Measurements from ENCODE around the gene TMEM120A. TPM values are rescaled to one million over a fixed set of nuclear protein-coding genes. Genes with fewer than 3 reads are reported as not detected.

TMEM120A gene
- total and polyA plus RNA-seq, 8 donors, result 29.5 to 72.0 (median 35.1) TPM

DNA sequence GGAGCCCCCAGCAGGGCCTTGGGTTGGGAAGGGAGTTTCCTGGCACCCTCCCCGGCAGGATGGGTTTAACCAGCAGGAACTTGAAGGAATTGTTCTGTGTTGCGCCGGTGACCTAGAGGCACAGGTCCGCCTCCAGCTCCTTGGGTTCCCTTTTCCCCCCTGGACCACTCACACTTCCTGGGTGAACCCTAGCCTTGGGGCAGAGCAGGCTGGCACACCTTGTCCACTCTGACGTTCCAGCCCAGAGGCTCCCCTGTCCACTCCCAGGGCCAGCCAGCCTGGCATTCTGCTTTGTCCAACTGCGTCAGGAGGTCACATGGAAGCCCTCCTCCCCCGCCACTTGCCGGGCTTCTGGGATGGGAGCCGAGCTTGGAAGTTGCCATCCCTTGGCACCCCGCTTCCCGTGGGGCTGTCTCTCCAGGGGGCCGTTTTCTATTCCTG is 25.8 kb downstream of the TMEM120A start:
- Histone ChIP-seq H3K4me3 (no peak overlapping the region), H3K27me3 (no peaks in the 10 kb centered on the region), H3K27ac (no peak overlapping the region), H3K4me1 (peaks cover 0 to 2% (median 0%) of the 10 kb centered on the region in 3 donors), H3K36me3 (no peaks in the 10 kb centered on the region), H3K9me3 (no peaks in the 10 kb centered on the region)
- DNase-seq (no peak), FAIRE-seq (no peak), ATAC-seq (no peak)
- intact Hi-C loops (cut with DNase I), result no loop called here
- WGBS, 2 donors, result 88 to 89% methylated on average over 12 of the region's 12 CpGs
- TF ChIP-seq CTCF (IDR thresholded peaks at IDR 0.05), result no peak

DNA sequence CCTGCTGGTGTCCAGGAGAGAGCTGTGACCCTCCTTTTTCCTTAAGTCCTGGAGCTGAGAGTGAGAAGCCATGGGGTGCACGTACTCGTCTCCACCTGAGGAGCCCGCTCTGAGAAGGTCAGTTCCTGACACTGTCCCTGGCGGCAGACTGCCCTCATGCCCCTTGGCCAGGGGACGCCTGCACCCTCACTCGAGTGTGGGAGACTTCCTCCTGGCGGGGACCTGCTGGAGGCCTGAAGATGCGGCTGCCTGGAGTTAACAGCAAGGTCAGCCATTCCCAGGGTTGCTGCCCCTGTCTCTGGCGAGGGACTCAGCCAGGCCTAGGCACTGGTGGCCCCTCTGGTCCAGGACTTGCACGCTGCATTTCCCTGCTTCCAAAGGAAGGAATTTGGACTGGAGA is 26.4 kb downstream of the TMEM120A start:
- intact Hi-C loops (cut with DNase I), result no loop called here
- 79 to 84% methylated on average over 10 of the region's 10 CpGs for WGBS, 2 donors

GRCh38 chr7:75967487-75967997 is 26.9 kb downstream of the TMEM120A start:
- TF ChIP-seq CTCF (IDR thresholded peaks at IDR 0.05), result no peak
- intact Hi-C loops (cut with DNase I), result no loop called here
- no peaks in the 10 kb centered on the region for H3K9me3 ChIP-seq
- no peak overlapping the region for H3K4me3 ChIP-seq
- no peaks in the 10 kb centered on the region for H3K36me3 ChIP-seq
- DNase-seq (no peak), FAIRE-seq (no peak), ATAC-seq (peak in 3 of 4 donors; percentile 44 to 57 (median 49))
- 66 to 69% methylated on average over 13 of the region's 13 CpGs for WGBS, 2 donors
- H3K4me1 ChIP-seq, result peaks cover 0 to 2% (median 0%) of the 10 kb centered on the region in 3 donors
- no peaks in the 10 kb centered on the region for H3K27me3 ChIP-seq
- no peak overlapping the region for H3K27ac ChIP-seq

More for the DNA sequence above, 26.4 kb downstream of the TMEM120A start:
- Histone ChIP-seq H3K27me3 (no peaks in the 10 kb centered on the region), H3K27ac (no peak overlapping the region), H3K4me1 (peaks cover 0 to 2% (median 0%) of the 10 kb centered on the region in 3 donors), H3K4me3 (no peak overlapping the region), H3K9me3 (no peaks in the 10 kb centered on the region), H3K36me3 (no peaks in the 10 kb centered on the region)
- no peak for ATAC-seq
- DNase-seq, result no peak
- no peak for TF ChIP-seq CTCF (IDR thresholded peaks at IDR 0.05)
- no peak for FAIRE-seq

- Histone ChIP-seq H3K27ac (no peak overlapping the region), H3K9me3 (no peaks in the 10 kb centered on the region), H3K4me3 (no peak overlapping the region), H3K36me3 (no peaks in the 10 kb centered on the region), H3K4me1 (peaks cover 0 to 2% (median 0%) of the 10 kb centered on the region in 3 donors), H3K27me3 (no peaks in the 10 kb centered on the region)
- TF ChIP-seq CTCF (IDR thresholded peaks at IDR 0.05), result no peak
- intact Hi-C loops (cut with DNase I), result no loop called here
- ATAC-seq (no peak), DNase-seq (peak in 1 of 6 donors; percentile 40), FAIRE-seq (no peak)
- WGBS, 2 donors, result 92 to 93% methylated on average over 11 of the region's 11 CpGs
These were observed 27.3 kb downstream of the TMEM120A start for GRCh38 chr7:75967055-75967454.

DNA sequence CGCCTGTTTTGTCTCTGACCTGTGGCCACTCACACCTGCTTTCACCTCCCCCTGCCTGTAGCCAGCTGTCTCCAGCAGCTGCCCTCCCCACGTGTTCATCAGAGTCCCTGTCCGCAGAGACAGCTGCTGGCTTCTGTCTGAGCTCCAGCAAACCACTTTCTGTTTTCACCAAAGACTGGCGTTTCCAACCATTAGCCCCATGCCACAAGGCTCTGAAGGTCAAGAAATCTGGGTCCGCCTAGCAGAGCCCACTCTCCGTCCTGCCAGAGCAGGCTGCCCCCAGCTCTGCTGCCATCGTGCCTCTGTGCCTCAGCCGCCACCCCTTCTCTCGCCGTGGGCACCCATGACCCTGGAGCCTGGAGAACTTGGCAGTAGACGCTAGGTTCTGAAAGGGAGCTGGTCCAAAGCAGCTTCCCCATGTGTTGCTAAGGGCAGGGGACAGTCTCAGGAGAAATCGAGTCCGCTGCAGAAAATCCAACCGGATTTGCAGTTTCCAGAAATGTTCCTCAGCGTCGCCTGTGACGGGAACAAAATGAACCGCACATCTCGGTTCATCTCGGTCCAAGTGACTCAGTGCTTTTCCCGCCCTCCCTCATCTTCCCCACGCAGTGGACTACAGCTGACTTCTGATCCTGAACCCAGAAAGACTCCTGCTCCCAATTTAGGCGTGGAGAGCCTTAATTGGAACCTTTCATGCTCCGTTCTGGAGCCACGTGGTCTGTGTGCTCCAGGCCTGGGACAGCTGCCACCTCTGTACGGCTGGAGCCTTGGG is 28.0 kb downstream of the TMEM120A start:
- Histone ChIP-seq H3K27ac (peak overlapping the region in 1 of 4 donors; percentile 33), H3K27me3 (no peaks in the 10 kb centered on the region), H3K4me3 (no peak overlapping the region), H3K9me3 (no peaks in the 10 kb centered on the region), H3K4me1 (peaks cover 0 to 2% (median 0%) of the 10 kb centered on the region in 3 donors), H3K36me3 (no peaks in the 10 kb centered on the region)
- FAIRE-seq, result no peak
- peak in 3 of 4 donors; percentile 53 to 59 (median 56) for ATAC-seq
- intact Hi-C loops (cut with DNase I), result no loop called here
- DNase-seq, result peak in 1 of 6 donors; percentile 44
- WGBS, 2 donors, result 76 to 79% methylated on average over 26 of the region's 26 CpGs
- TF ChIP-seq CTCF (IDR thresholded peaks at IDR 0.05), result no peak
